Osteocyte (in vitro differentiated cells): ENCODE data around the gene TSPAN14. TPM values are rescaled to one million over a fixed set of nuclear protein-coding genes. Genes with fewer than 3 reads are reported as not detected.

ENCODE experiments used
- DNase-seq: peaks from one replicate; pipeline ENCODE4 v3.0.0; 2021; ENCODE audit warnings: mixed read lengths; ENCODE audit not compliant: unreplicated experiment; ENCODE audit errors: extremely low spot score
- H3K27ac Mint-ChIP-seq: one replicate; pipeline ENCODE4 v1.8.0; 2021; ENCODE audit warnings: mild to moderate bottlenecking, mixed read lengths; ENCODE audit not compliant: unreplicated experiment
- H3K27me3 Mint-ChIP-seq: one replicate; pipeline ENCODE4 v1.8.0; 2021; ENCODE audit warnings: mixed read lengths; ENCODE audit not compliant: unreplicated experiment
- H3K36me3 Mint-ChIP-seq: one replicate; pipeline ENCODE4 v1.8.0; 2021; ENCODE audit warnings: mixed read lengths; ENCODE audit not compliant: unreplicated experiment
- H3K4me1 Mint-ChIP-seq: one replicate; pipeline ENCODE4 v1.8.0; 2021; ENCODE audit warnings: mixed read lengths; ENCODE audit not compliant: unreplicated experiment
- H3K4me3 Mint-ChIP-seq: one replicate; pipeline ENCODE4 v1.8.0; 2021; ENCODE audit warnings: mild to moderate bottlenecking, moderate library complexity, mixed read lengths; ENCODE audit not compliant: unreplicated experiment
- H3K9me3 Mint-ChIP-seq: one replicate; pipeline ENCODE4 v1.8.0; 2021; ENCODE audit warnings: mixed read lengths; ENCODE audit not compliant: unreplicated experiment
- CTCF ChIP-seq: fragments of 200-600 bp; sonication (generic); IDR thresholded peaks from 2 replicates; pipeline ENCODE4 v1.5.0; 2021; ENCODE audit warnings: antibody characterized with exemption, mild to moderate bottlenecking, moderate library complexity
- total RNA-seq: library from RNA; stranded (reverse); gene quantifications from 2 replicates; pipeline ENCODE4 v1.2.1, GENCODE V29; 2021

Gene TSPAN14
- total RNA-seq, 1 donor from 2014 or later = 50.7 TPM

DNA sequence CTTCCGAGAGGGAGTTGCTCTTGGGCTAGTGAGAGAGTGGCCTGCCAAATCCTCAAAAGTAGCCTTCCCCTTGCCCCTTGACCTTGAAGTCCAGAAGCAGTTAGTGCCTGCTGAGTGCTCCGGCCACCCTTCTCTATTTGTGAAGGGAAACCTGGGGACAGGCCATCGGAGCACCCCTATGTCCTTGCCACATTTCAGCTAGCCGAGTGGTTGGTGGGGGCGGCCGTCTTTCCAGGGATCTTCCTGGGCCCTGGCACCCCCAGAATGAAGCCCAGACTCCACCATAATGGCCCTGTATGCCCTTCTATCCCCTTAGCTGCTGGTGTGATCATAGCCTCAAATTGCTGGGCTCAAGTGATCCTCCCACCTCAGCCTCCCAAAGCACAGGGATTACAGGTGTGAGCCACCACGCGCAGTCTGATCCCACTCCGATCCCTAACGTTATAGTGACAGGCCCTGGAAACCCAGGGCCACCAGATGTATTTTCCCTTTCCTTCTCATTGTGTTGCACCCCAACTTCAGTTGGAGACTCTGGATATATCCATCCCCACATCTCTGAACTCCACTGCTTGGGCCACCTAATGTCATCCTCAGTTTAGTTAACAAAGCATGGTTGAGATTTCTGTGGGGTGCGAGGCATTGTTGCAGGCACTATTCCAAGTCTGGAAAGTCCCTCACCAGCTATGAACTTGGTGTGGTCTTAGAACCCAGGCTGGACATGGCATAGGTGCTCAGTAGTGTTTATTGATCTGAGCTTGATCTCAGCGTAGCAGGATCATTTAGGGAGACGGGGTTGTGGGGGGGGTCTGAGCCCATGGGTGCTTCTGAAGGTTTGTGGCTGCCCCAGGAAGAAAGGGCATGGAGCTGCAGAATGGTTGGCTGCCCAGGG is 1.6 kb downstream of the TSPAN14 start:
- Mint-ChIP-seq H3K36me3 (no peaks in the 10 kb centered on the region), H3K9me3 (no peaks in the 10 kb centered on the region), H3K4me1 (peaks cover 48% of the 10 kb centered on the region), H3K4me3 (peak overlapping the region; percentile 94), H3K27ac (peak overlapping the region; percentile 60), H3K27me3 (no peaks in the 10 kb centered on the region)
- DNase-seq = no peak
- TF ChIP-seq CTCF = no peak

DNA sequence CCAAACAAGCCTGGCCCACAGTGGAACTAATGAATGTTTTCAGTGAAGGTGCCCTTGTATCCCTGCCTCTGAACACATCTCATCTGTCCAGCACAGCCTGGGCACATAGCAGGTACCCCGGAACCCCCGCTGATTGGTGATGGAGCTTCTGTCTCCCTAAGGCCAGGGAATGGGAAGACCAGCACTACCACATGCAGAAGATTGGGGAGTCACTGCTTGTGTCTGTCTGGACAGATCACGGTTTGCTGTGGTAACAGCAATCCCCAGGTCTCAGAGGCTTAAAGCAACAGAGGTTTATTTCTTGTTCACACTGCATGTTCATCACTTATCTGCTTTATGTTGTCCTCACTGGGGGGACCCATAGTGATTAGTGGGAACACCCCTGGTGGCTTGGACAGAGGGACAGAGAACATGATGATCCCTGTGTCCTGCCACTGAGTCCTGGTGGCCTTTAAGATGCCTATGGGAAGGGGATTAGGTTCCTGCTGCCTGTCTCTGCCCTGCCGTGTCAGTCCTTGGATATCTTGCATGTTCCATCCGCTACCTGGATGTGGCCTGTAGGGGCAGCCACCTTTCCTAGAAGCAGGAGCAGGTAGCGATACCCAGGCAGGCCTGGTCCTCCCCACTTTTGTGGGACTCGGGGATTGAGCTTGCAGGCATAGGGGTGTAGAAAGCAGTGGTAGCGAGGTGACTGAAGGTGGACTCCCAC is 3.6 kb downstream of the TSPAN14 start:
- TF ChIP-seq CTCF = no peak
- Mint-ChIP-seq H3K4me1 (peaks cover 67% of the 10 kb centered on the region), H3K27ac (no peak overlapping the region), H3K27me3 (no peaks in the 10 kb centered on the region), H3K4me3 (no peak overlapping the region), H3K9me3 (no peaks in the 10 kb centered on the region), H3K36me3 (no peaks in the 10 kb centered on the region)
- no peak for DNase-seq

GRCh38 chr10:80458263-80458625 is 4.1 kb downstream of the TSPAN14 start:
- no peak for DNase-seq
- TF ChIP-seq CTCF = no peak
- no peak overlapping the region for H3K4me3 Mint-ChIP-seq
- H3K36me3 Mint-ChIP-seq = no peaks in the 10 kb centered on the region
- H3K27ac Mint-ChIP-seq = peak overlapping the region; percentile 88
- H3K9me3 Mint-ChIP-seq = no peaks in the 10 kb centered on the region
- H3K4me1 Mint-ChIP-seq = peaks cover 72% of the 10 kb centered on the region
- H3K27me3 Mint-ChIP-seq = no peaks in the 10 kb centered on the region

DNA sequence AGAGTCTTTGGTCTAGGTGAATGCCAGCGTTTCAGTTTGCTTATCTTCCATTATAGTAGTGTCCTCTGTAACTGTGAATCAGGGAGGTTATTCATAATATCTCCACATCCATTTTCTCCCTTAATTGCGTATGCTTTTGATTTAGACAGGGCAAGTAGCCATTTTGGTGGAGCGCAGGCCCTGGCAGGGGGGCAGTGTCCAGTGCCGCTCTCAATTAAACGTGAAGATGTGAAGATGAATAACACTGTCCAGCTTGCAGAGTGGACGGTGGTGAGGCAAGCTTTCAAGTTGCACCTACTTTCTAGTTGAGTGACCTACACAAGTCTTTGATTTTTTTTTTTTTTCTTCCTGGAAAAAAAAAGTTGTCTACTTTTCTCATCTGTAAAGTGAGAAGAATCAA is 4.5 kb downstream of the TSPAN14 start:
- no peak for TF ChIP-seq CTCF
- no peak overlapping the region for H3K4me3 Mint-ChIP-seq
- no peaks in the 10 kb centered on the region for H3K9me3 Mint-ChIP-seq
- H3K4me1 Mint-ChIP-seq = peaks cover 73% of the 10 kb centered on the region
- DNase-seq = no peak
- peak overlapping the region; percentile 88 for H3K27ac Mint-ChIP-seq
- no peaks in the 10 kb centered on the region for H3K36me3 Mint-ChIP-seq
- no peaks in the 10 kb centered on the region for H3K27me3 Mint-ChIP-seq
